HG03095 (cell line): Measurements from ENCODE around the gene FGL2.
A peak's percentile ranks its signal among the peaks of the same experiment; 100 is the strongest.
"Not testable (repeated sequence)": the region's sequence is repeated elsewhere in the genome, so short reads cannot be mapped to it uniquely, and the experiment has no call there.

ENCODE experiments used
- ATAC-seq: cut with Tn5 transposase; IDR thresholded peaks from one replicate; pipeline ENCODE4 v1.9.1; 2021; ENCODE audit warnings: moderate library complexity; ENCODE audit not compliant: unreplicated experiment

The FGL2 gene

DNA sequence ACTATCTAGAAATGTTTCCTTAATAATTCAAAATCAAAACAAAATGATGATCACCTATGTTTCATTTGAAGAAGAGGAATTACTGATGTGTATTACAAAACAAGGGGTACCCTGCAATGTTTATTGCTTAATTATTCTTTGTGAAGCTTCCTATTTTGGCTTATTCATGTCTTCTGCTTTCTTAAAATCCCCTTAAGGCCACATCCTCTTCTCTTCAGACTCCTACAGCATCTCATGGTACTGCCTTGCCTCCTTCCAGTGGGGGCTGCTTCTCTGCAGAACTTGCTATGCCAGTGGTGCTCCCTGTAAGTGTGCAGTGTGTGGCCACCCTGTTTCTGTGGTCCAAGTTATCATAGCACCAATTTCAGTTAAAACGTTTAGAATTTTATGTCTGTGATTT lies 42.2 kb downstream of the FGL2 start:
- peak; percentile 68 for ATAC-seq

DNA sequence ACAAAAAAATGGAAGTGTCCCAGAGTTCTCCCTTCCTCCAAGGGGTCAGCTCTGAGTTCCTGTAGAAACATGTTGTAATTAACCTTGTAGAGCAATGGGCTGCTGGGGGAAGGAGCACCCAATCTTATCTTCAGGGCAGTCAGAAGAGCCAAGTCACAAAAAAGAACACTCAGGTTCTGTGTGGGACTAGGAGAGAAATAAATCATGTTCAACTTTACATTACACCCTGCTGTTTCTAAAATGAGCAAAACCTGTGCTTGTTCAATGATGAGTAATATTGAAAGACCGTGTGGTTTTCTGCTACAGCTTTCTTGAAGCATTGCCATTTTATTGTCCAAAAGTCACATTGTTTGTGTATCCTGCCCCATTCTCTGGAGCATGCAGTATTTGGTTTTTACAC lies 42.6 kb downstream of the FGL2 start:
- ATAC-seq = peak; percentile 76

DNA sequence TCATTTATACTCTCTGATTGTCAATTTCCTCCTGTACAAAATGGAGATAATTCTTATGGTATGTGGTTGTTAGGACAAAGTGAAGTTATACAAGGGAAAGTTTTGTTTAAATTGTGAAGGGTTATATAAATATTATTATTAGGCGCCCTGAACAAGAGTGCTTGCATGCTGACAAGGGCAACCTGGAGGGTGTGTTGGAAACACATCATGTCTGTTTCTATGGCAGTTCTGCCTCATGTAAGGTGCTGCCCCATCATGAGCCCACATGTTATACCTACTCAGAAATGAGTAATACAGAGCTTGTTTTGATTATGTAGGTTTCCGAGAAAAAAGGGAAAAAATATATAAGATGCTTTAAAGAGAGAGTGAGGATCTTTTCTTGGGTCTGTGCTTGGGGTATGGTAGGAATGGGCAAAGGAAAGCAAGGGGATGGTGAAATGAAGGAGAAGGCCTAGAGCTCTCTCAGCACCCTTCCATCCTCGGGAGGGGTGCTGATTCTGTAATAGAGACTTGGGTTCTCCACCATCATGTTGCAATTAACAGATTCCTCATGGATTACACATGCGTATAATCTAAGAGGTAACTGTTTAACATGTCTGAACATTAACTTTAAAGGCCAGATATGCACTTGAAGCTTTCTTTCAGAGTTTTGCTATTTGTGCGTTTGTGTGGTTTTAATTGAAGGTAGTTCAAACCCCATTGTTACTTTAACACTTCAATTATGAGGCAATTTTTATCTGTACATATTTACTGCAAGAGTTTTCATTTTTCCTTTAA lies 43.8 kb downstream of the FGL2 start:
- ATAC-seq = not testable (repeated sequence)

DNA sequence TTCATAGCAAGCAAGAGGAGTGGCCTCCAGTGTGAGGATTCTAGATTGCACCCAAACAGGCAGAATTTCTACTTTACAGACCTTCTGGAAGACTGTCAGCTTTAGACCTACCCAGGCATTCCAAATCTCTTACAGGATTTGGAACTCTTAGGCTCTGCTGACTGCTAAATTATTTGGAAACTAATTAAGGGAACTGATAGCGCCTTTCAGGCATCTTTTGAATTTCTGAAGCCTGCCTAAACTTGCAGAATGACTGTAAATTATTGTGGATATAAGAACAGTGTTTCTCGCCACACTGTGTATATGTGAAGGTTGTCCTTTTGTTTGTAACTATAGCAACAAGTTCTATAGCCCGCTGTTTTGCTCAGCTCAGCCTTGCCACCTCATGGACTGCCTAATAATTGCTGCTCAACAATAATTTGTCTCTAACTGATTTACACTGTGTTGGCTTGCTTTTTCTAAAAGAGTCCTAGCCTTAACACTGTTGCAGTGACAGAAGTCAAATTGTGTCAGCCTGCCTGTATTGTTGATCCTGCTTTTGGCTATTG lies 44.6 kb downstream of the FGL2 start:
- peak; percentile 47 for ATAC-seq

DNA sequence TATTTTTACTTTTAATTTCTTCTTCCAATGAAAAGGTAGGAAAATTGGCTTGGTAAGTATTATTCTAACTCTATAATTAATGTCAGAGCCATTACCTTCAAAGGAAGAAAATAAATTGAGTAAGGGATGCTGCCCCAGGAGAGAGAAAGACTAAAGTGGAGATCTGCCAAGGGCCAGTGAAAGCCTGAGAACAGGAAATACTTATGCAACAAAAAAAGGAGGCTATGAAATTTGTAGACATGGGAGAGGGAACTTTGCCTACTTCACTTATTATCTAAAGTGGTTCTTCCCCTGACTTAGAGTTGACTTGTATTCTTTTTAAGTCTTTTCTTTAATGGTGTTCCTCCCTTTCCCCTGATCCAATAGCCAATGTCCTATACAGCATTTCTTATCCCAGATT lies 47.4 kb downstream of the FGL2 start:
- ATAC-seq = not testable (repeated sequence)
